OCI-LY7 (cell line): ENCODE data around the gene LMOD1.

ENCODE experiments used
- CTCF ChIP-seq: fragments of 200-600 bp; sonication (generic); conservative IDR thresholded peaks from 2 replicates; pipeline ENCODE4 v1.5.1; 2014; ENCODE audit warnings: mild to moderate bottlenecking, antibody characterized with exemption, low read length, moderate library complexity, mixed read lengths
- EZH2phosphoT487 ChIP-seq: fragments of 200-600 bp; sonication (generic); IDR thresholded peaks from 2 replicates; pipeline ENCODE4 v1.6.1; 2018; ENCODE audit warnings: low read depth, borderline replicate concordance, mild to moderate bottlenecking, mixed run types, antibody characterized with exemption, low read length, moderate library complexity, mixed read lengths

- TF ChIP-seq CTCF (no peak), EZH2phosphoT487 (no peak)
Observed at GRCh38 chr1:201942129-201942495, 4.2 kb downstream of the LMOD1 start.
